ENCODE results near the gene TSEN34.
"Not testable (repeated sequence)": the region's sequence is repeated elsewhere in the genome, so short reads cannot be mapped to it uniquely, and the experiment has no call there.

TSEN34 gene

DNA sequence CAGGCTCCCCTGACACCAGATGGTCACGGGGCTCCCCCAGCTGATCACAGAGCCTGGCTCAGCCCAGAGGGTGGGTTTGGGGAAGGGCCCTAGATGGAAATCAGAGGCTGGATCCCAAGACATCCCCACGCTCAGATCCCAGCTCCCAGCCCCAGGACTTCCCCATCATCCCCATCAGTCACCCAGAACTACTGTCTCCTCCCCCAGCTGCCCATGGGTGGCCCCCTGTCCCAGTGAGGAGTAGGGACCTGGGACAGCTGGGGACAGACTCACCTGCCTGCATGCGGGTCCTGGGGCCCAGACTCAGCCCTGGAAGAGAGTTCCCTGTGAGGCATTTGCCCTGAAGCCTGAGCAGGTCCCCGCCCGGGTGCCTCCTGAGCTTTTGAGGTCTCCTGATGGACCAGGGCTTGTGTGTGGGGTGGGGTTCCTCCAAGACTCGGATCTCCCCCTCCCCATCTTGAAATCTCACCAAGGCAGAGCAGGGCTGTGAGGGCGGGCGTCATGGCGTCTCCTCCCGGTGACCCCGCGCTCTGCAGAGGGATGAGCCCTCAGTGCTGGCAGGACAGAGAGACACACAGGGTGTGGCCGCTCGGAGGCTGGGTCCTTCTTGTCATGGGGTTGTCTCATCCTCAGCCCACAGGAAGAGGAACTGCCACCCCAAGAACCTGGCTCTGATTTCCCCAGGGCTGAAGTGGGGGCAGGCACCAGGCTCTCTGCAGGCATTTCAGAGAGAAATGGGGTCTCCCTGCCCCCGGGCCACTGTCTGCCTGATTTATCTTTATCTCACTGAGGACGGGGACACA lies 31.6 kb downstream of the TSEN34 start, which contains the start of gene LILRB3:
Gene LILRB3 (minus strand): TSS at position 534 of the 803 bp plus-strand sequence. CDS start 31 bp downstream, at position 503.
- peak; percentile 58 for ATAC-seq
- peaks cover 18% of the 10 kb centered on the region for H3K4me1 Mint-ChIP-seq
- H3K9me3 Mint-ChIP-seq; H3K4me3 Mint-ChIP-seq; DNase-seq (ENCODE audit: low spot score in 2 of 2); H3K36me3 Mint-ChIP-seq: not testable (repeated sequence)
- peak within 1 kb of the TSS; percentile 56 for H3K27ac Mint-ChIP-seq

DNA sequence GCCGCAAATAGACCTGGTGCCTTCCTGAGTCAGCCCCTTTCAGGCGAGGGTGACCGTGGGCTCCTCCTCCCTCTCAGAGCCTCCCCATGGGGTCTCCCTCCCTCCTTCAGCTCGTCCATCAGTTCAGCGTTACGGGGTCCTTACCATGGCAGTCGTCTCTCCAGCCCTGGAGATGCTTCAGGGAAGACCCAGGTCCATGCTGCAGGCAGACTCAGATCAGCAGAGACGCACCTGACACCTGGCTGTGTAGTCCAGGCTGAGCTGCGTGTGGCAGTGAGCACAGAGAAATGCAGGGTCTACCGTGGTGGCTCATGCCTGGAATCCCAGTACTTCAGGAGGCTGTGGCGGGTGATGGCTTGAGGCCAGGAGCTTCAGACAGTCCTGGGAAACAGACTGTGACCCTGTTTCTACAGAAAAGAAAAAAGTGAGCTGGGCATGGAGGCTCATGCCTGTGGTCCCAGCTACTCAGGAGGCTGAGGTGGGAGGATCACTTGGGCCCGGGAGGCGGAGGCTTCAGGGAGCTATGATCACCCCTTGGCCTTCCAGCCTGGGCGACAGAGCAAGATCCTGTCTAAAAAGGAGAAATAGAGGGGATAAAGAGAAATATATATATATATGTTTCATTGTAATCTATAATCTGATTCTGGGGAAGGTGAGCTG lies 32.3 kb downstream of the TSEN34 start:
- peaks cover 18% of the 10 kb centered on the region for H3K4me1 Mint-ChIP-seq
- not testable (repeated sequence) for H3K4me3 Mint-ChIP-seq; H3K9me3 Mint-ChIP-seq; DNase-seq (ENCODE audit: low spot score in 2 of 2); H3K36me3 Mint-ChIP-seq
- peak overlapping the region; percentile 56 for H3K27ac Mint-ChIP-seq
- ATAC-seq, result peak; percentile 17

DNA sequence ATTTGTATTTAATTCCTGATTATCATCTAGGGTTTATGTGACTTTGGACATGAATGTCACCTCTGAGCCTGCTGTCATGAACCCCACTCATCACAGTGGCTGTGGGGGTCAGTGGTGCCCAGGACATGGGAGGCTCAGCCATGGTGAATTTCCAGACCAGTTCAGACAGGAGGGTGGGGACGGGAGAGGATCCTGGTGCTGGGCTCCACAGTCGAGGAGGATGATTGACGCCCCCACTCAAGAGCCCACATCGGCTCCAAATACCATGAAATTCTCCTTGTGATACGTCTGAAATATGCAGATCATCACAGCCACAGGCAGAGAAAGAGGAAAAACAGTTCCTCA lies 32.8 kb downstream of the TSEN34 start:
- not testable (repeated sequence) for ATAC-seq; H3K27ac Mint-ChIP-seq; DNase-seq (ENCODE audit: low spot score in 2 of 2); H3K4me3 Mint-ChIP-seq; H3K36me3 Mint-ChIP-seq; H3K9me3 Mint-ChIP-seq
- peaks cover 18% of the 10 kb centered on the region for H3K4me1 Mint-ChIP-seq

DNA sequence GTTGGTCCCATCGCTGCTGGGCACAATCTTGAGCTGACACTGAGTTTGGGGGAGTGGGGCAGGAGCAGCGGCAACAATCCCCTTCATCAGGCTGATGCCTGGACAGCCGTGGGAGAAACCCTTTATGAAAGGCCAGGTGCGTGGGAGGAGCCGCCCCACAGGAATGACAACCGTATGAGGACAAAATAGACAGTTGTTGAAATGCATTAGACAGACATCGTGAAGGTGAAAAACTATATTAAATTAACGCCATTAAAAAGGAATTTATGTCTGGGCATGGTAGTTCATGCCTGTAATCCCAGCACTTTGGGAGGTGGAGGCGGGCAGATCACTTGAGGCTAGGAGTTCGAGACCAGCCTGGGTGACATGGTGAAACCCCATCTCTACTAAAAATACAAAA lies 33.5 kb downstream of the TSEN34 start:
- not testable (repeated sequence) for H3K4me3 Mint-ChIP-seq; H3K9me3 Mint-ChIP-seq; ATAC-seq; H3K27ac Mint-ChIP-seq; DNase-seq (ENCODE audit: low spot score in 2 of 2); H3K36me3 Mint-ChIP-seq
- H3K4me1 Mint-ChIP-seq, result peaks cover 18% of the 10 kb centered on the region

DNA sequence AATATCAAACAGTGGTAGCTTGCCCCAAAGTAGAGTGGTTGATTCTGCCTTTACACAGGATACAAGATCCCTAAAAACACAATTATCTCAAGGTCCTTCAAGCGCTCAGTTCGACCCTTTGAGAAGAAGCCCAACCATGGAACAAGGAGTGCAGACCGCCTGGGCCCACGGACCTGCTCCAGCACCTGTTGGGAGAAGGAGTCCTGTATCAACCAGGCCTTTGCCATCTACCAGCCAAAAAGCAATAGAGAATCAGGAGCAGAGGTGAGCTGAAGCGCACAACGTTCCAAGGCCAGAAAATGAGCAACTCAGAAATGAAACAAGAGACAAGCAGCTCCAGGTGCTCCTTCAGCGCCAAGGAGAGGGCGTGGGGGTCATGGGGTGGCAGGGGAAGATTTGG lies 38.0 kb downstream of the TSEN34 start:
- Mint-ChIP-seq H3K4me1 (peaks cover 6% of the 10 kb centered on the region), H3K36me3 (peaks cover 4% of the 10 kb centered on the region), H3K9me3 (no peaks in the 10 kb centered on the region), H3K27ac (no peak overlapping the region), H3K4me3 (no peak overlapping the region)
- no peak for ATAC-seq
- DNase-seq (ENCODE audit: low spot score in 2 of 2), result no peak

DNA sequence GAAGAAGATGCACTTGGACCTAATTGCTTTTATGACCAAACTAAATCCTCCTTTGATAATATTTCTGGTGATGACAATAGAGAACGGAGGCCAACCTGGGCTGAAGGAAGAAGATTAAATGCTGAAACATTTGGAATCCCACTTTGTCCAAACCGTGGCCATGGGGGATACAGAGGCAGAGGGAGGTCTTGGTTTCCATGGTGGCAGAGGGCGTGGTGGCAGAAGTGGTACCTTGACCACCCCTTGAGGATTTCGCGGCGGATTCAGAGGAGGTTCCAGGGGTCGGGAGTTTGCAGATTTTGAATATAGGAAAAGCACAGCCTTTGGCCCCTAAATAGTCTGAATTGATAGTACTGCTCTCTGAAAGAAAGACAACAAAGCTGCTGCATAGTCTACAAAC lies 38.9 kb downstream of the TSEN34 start:
- no peaks in the 10 kb centered on the region for H3K9me3 Mint-ChIP-seq
- no peaks in the 10 kb centered on the region for H3K36me3 Mint-ChIP-seq
- ATAC-seq, result no peak
- peaks cover 6% of the 10 kb centered on the region for H3K4me1 Mint-ChIP-seq
- no peak overlapping the region for H3K27ac Mint-ChIP-seq
- no peak for DNase-seq (ENCODE audit: low spot score in 2 of 2)
- no peak overlapping the region for H3K4me3 Mint-ChIP-seq

DNA sequence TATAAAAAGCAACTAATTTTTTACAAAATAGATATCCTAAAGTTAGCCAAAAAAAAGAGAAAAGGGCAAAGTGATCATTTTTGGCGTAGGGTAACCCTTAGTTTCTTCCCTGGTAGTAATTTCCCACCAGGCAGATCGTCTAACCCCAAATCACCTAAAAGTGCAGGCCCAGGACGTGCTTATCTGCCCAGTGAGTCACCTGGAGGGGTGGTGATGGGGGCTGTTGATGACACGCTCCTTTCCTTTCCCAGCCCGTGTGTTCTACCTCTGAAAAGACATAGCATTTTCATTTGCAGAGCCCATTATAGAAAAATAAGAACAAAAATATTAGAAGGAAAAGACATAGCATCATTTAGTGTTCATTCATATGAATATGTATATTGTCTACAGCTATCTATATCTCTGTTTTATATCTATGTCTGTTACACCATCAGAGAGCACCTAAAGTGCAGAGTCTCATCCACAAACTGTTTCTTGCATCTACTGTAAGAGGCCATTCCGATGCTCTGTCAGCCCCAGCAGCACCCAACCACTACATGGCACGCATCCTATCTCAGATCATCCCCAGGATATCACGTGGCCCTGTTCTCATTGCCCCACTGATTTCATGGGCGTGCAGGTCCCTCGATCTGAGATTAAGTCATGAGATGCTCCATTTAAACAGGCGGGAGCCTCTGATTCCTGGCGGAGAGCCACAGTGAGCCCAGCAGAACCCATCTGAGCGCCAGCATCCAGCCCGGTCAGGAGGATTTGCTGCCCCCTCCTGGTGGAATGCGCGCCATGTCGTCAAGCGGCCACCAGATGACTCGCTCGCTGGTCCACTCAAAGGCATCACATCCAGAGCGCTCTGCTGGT lies 40.2 kb downstream of the TSEN34 start:
- peak; percentile 98 for ATAC-seq

DNA sequence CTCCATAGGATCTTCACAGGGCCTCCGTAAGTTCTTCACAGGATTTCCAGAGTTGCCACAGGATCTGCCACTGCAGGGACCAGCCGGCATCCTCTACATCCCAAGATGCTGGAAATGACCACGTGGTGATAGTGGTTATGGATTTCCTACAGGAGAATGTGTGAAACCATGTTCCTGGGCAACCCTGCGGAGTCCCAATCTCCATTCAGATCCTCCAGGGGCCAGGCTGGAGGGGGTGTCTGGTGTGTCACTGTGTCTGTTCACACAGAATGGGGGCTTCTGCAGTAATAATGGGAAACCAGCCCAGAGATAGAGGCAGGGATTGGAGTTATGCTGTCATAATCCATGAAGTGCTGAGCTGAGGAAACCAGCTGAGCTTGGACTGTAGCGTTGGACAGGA lies 42.8 kb downstream of the TSEN34 start:
- Mint-ChIP-seq H3K4me3 (no peak overlapping the region), H3K9me3 (no peaks in the 10 kb centered on the region), H3K36me3 (no peaks in the 10 kb centered on the region), H3K4me1 (peaks cover 6% of the 10 kb centered on the region), H3K27ac (no peak overlapping the region)
- no peak for DNase-seq (ENCODE audit: low spot score in 2 of 2)
- ATAC-seq, result no peak

More for the DNA sequence above, 40.2 kb downstream of the TSEN34 start:
- H3K9me3 Mint-ChIP-seq, result no peaks in the 10 kb centered on the region
- H3K36me3 Mint-ChIP-seq, result no peaks in the 10 kb centered on the region
- peaks cover 6% of the 10 kb centered on the region for H3K4me1 Mint-ChIP-seq
- no peak overlapping the region for H3K4me3 Mint-ChIP-seq
- no peak overlapping the region for H3K27ac Mint-ChIP-seq
- DNase-seq (ENCODE audit: low spot score in 2 of 2), result peak; percentile 85 to 93

DNA sequence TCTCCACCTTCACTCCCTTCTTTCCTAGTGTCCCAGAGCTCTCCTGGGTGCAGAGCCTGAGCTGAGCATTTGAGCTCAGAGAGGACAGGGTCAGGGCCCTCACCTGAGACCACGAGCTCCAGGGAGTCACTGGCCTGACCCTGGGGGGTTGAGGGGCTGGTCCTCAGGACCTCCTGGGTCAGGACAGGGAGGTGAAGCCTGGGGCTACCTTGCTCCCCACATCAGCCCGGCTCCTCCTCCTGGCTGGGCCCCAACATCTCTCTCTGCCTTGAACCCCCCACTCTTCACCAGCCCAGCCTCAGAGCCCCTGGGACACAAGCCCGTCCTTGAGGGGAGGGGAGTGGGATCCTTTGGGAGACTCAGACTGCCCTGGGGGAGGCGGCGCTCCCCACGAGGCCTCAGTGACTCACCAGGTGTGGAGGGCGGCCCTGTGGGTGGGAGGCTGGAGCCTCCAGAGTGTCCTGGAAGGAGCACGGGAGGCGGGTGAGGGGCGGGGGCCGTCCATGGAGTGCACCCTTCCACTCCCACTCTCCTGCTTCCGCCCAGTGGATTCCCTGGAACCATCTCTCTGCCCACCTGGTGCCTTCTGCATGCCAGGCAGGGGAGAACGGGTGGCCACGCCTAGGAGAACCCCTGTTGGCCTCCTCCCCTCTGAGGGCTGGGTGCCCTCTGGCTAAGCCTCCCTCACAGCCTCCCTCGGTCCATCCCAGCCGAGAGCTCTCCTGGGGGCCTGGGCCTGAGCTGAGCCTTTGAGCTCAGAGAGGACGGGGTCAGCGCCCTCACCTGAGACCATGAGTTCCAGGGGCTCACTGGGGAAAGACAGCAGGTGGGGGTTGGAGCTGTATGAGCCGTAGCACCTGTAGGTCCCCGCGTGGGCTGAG lies 48.6 kb downstream of the TSEN34 start:
- H3K27ac Mint-ChIP-seq, result peak overlapping the region; percentile 70
- peak; percentile 8 for ATAC-seq
- not testable (repeated sequence) for DNase-seq (ENCODE audit: low spot score in 2 of 2); H3K4me1 Mint-ChIP-seq; H3K4me3 Mint-ChIP-seq; H3K36me3 Mint-ChIP-seq; H3K9me3 Mint-ChIP-seq

DNA sequence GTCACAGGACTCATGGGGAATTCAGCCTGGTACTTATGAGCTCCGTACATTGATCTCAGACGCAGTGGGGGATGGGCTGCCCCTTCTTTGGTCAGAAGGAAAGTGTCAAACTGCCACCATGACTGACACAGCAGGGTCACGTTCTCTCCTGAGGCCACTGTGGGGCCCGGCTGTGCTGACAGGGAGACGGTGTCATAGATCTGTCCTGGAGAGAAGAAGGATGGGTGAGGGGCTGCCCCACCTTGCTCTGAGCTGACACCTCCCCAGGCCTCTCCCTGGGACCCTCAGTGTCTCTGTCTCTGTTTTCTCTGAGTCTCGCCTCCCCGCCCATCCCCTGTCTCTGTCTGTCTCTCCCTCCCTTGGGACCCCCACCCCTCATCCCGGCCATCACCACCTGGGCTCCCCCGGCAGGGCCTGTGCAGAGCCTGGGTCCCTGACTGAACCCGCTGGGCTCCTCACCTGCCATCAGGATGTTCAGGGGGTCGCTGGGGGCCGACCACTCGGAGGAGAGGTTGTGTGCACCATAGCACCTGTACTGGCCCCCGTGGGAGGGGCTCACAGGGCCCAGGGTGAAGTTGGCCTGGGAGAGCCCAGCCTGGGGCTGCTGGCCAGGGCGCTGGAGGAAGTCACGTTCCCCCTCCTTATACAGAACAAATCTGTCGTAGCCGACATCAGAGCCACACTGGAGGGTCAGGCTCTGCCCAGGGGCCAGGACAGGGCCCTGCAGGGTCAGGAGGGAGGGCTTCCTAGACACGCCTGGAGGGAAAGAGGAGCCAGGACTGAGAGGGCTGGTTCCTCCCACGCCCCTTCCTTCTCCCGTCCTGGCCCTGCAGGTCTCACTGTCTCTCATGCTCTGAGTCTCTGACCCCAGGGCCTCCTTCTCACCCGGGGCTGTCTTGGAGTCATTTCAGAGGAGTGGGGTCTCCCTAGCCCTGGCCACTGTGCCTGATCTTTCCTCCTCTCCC lies 49.5 kb downstream of the TSEN34 start:
- not testable (repeated sequence) for DNase-seq (ENCODE audit: low spot score in 2 of 2); H3K4me3 Mint-ChIP-seq; ATAC-seq; H3K9me3 Mint-ChIP-seq; H3K27ac Mint-ChIP-seq; H3K4me1 Mint-ChIP-seq; H3K36me3 Mint-ChIP-seq

DNA sequence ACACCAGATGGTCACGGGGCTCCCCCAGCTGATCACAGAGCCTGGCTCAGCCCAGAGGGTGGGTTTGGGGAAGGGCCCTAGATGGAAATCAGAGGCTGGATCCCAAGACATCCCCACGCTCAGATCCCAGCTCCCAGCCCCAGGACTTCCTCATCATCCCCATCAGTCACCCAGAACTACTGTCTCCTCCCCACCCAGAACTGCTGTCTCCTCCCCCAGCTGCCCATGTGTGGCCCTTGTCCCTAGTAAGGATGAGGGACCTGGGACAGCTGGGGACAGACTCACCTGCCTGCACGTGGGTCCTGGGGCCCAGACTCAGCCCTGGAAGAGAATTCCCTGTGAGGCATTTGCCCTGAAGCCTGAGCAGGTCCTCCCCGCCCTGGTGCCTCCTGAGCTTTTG lies 51.1 kb downstream of the TSEN34 start:
- H3K4me3 Mint-ChIP-seq; ATAC-seq; H3K9me3 Mint-ChIP-seq; H3K4me1 Mint-ChIP-seq; H3K27ac Mint-ChIP-seq; DNase-seq (ENCODE audit: low spot score in 2 of 2); H3K36me3 Mint-ChIP-seq: not testable (repeated sequence)

DNA sequence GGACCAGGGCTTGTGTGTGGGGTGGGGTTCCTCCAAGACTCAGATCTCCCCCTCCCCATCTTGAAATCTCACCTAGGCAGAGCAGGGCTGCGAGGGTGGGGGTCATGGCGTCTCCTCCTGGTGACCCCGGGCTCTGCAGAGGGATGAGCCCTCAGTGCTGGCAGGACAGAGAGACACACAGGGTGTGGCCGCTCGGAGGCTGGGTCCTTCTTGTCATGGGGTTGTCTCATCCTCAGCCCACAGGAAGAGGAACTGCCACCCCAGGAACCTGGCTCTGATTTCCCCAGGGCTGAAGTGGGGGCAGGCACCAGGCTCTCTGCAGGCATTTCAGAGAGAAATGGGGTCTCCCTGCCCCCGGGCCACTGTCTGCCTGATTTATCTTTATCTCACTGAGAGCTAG lies 51.5 kb downstream of the TSEN34 start, which contains the start of gene LILRA6:
Gene LILRA6 (minus strand): TSS at position 145 of the 400 bp plus-strand sequence.
- H3K4me3 Mint-ChIP-seq; H3K36me3 Mint-ChIP-seq; H3K27ac Mint-ChIP-seq; H3K4me1 Mint-ChIP-seq; H3K9me3 Mint-ChIP-seq; DNase-seq (ENCODE audit: low spot score in 2 of 2); ATAC-seq: not testable (repeated sequence)

DNA sequence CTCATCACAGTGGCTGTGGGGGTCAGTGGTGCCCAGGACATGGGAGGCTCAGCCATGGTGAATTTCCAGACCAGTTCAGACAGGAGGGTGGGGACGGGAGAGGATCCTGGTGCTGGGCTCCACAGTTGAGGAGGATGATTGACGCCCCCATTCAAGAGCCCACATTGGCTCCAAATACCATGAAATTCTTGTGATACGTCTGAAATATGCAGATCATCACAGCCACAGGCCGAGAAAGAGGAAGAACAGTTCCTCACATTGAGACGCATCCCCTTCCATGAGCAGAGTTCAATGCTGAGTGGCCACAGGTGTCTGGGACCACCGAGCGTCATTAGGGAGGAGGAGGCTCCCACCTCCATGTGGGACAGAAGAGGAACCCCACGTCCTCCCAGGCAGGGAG lies 52.7 kb downstream of the TSEN34 start:
- H3K27ac Mint-ChIP-seq; H3K9me3 Mint-ChIP-seq; H3K4me3 Mint-ChIP-seq; DNase-seq (ENCODE audit: low spot score in 2 of 2); H3K36me3 Mint-ChIP-seq; ATAC-seq: not testable (repeated sequence)
- H3K4me1 Mint-ChIP-seq, result peaks cover 17% of the 10 kb centered on the region

All from stimulated activated effector memory CD8-positive, alpha-beta T cell treated with anti-CD3 and anti-CD28 coated beads, Interleukin-12 subunit alpha, Interleukin-12 subunit beta, amount 100 ng/mL, for 72 hours (primary cell).